Upper lobe of right lung (tissue), 1 donor: Measurements from ENCODE around the gene SMIM38. TPM values are rescaled to one million over a fixed set of nuclear protein-coding genes. Genes with fewer than 3 reads are reported as not detected.

ENCODE experiments used
- ATAC-seq: fragments of 200-7000 bp; cut with Tn5 transposase; one replicate; pipeline ENCODE4 v1.9.1; 2020; ENCODE audit warnings: mild to moderate bottlenecking, moderate library complexity
- DNase-seq: peaks from one replicate; pipeline ENCODE4 v3.0.0-alpha.2; 2020
- H3K27ac ChIP-seq: fragments of 200-600 bp; one replicate; pipeline ENCODE4 v1.8.0; 2022
- H3K27me3 ChIP-seq: fragments of 200-600 bp; one replicate; pipeline ENCODE4 v1.8.0; 2022; ENCODE audit warnings: mild to moderate bottlenecking
- H3K36me3 ChIP-seq: fragments of 200-600 bp; one replicate; pipeline ENCODE4 v1.8.0; 2022
- H3K4me1 ChIP-seq: fragments of 200-600 bp; one replicate; pipeline ENCODE4 v1.8.0; 2022
- H3K4me3 ChIP-seq: fragments of 200-600 bp; one replicate; pipeline ENCODE4 v1.8.0; 2022; ENCODE audit warnings: mild to moderate bottlenecking
- H3K9me3 ChIP-seq: fragments of 200-600 bp; one replicate; pipeline ENCODE4 v1.8.0; 2022
- intact Hi-C: fragments of 100-400 bp; cut with DNase I; formaldehyde crosslinking; loops from one replicate; pipeline ENCODE4 v1.11.0; 2022
- total RNA-seq: library from RNA; stranded (reverse); fragmentation: NEBNext Ultra II Directional; extraction: Animal tissue kit (Norgen Biotek cat#: 25700); gene quantifications from one replicate; pipeline ENCODE4 v1.2.1, GENCODE V29; 2021
- TF ChIP-seq, protein P1 (sequence below): fragments of 200-600 bp; IDR thresholded peaks from one replicate; pipeline ENCODE4 v1.8.0; 2022; ENCODE audit warnings: antibody characterized with exemption
- donor health status: DM: no; HTN: yes; CAD: no; lungs with severe emphysema.

The SMIM38 gene
- total RNA-seq, 1 donor from 2014 or later = not detected

DNA sequence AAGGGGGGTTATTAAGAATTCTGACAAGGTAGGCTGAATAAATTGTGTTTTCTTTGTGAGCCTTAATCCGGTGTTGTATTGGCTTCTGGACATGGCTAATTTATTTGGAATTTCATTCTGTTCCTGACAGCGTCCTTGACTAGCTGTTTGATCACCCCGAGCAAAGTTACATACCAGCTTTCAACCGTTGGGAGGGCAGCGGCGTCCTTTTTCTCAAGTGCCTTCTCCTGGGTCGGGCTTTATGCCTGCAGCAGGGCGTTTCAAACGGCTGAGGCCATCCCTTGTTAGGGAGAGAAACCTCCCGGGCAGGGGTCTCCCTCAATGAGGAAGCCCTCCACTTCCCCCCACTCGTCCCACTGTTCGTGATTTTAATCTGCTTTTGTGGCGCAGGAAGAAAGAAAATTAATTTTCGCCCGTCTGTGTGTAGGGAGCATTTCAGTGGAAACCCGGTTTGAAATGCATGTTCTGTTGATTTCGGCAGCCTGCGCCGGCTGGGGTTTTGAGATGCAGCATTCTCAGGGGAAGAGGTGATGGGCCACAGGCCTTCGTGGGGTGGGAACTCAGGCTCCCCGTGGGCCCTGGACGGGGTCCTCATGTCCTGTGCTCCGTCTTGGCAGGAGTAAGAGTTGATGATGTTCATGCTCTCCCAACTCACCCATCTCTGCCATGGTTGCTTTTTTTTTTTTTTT is 2.9 kb upstream of the SMIM38 start:
- H3K36me3 ChIP-seq = no peaks in the 10 kb centered on the region
- no peaks in the 10 kb centered on the region for H3K9me3 ChIP-seq
- no peak for ATAC-seq
- intact Hi-C loops = no loop called here
- H3K4me3 ChIP-seq = no peak overlapping the region
- peaks cover 12% of the 10 kb centered on the region for H3K4me1 ChIP-seq
- no peaks in the 10 kb centered on the region for H3K27me3 ChIP-seq
- peak; percentile 62 for DNase-seq
- TF ChIP-seq, protein P1, sequence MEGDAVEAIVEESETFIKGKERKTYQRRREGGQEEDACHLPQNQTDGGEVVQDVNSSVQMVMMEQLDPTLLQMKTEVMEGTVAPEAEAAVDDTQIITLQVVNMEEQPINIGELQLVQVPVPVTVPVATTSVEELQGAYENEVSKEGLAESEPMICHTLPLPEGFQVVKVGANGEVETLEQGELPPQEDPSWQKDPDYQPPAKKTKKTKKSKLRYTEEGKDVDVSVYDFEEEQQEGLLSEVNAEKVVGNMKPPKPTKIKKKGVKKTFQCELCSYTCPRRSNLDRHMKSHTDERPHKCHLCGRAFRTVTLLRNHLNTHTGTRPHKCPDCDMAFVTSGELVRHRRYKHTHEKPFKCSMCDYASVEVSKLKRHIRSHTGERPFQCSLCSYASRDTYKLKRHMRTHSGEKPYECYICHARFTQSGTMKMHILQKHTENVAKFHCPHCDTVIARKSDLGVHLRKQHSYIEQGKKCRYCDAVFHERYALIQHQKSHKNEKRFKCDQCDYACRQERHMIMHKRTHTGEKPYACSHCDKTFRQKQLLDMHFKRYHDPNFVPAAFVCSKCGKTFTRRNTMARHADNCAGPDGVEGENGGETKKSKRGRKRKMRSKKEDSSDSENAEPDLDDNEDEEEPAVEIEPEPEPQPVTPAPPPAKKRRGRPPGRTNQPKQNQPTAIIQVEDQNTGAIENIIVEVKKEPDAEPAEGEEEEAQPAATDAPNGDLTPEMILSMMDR = no peak
- H3K27ac ChIP-seq = no peak overlapping the region

DNA sequence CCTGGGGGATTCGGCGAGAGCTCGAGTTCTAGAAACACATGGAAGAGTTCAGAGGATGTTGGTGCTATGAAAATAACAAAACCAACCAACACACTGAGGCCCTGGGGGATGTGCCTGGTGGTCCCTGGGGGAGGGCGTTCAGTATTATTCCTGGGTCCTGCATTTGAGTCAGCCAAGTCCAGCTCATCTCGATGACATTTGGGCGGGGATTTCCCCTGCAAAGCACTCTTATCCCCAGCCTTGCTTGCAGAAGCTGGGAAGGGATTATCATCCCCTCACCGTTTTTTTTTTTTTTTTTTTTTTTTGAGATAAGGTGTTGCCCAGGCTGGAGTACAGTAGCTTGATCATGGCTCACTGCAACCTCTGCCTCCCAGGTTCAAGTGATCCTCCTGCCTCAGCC is 2.1 kb upstream of the SMIM38 start:
- TF ChIP-seq, protein P1 = no peak
- H3K27ac ChIP-seq = no peak overlapping the region
- no peaks in the 10 kb centered on the region for H3K27me3 ChIP-seq
- H3K4me1 ChIP-seq = peaks cover 12% of the 10 kb centered on the region
- ATAC-seq = no peak
- no peak for DNase-seq
- H3K9me3 ChIP-seq = no peaks in the 10 kb centered on the region
- intact Hi-C loops = no loop called here
- H3K36me3 ChIP-seq = no peaks in the 10 kb centered on the region
- no peak overlapping the region for H3K4me3 ChIP-seq

DNA sequence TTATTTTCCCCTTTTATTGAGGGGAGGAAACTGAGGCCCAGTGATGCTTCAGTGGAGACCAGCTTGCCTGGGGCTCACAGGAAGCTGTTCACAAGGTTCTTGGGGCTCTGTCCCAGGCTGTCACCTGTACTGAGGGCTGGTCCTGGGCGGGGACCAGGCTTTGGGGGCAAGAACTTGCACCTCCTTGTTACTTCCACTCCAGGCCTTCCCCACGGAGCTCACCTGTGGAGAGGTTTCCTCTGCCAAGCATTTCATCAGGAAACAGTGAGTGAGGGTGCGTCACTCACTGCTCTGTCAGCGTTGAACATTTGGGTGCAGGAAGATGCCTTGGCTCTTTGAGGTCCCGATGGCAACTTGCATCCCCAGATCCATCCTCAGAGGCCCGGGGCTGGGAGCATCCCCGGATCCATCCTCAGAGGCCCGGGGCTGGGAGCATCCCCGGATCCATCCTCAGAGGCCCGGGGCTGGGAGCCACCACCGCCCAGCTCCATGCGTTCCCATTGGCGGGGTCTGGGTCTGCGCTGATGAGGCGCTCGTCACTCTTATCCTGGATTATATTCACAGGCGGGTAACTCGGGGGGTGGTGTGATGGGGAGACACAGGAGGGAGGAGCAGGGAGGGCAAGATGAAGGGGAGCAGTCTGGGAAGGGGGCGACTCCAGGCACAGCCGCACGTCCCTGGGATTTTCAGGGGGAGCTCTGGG is 1.4 kb upstream of the SMIM38 start:
- H3K27ac ChIP-seq = no peak overlapping the region
- DNase-seq (peak; percentile 33), ATAC-seq (no peak)

DNA sequence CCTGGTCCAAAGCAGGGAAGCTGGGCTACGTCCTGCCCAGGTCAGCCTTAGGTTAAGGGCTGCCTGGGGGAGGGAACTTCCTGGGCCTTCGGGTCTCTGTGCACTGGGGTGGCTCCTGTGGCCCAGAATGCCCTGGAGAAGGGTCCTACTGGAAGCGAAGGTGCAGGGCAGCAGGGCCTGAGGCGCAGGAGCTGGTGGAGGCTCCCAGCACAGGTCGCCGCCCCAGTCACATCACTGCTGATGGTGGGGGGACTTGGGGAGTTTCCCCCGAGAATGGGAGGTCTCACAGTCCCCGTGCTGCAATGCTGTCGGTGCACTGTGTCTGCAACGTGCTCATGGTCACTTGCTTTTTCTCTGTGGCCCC is 815 bp upstream of the SMIM38 start:
- Histone ChIP-seq H3K36me3 (no peaks in the 10 kb centered on the region), H3K4me1 (peaks cover 12% of the 10 kb centered on the region), H3K4me3 (no peak overlapping the region), H3K27me3 (no peaks in the 10 kb centered on the region), H3K9me3 (no peaks in the 10 kb centered on the region), H3K27ac (no peak overlapping the region)
- intact Hi-C loops = no loop called here
- ATAC-seq (no peak), DNase-seq (no peak)
- TF ChIP-seq, protein P1 = no peak

More for the DNA sequence above, 1.4 kb upstream of the SMIM38 start:
- intact Hi-C loops = no loop called here
- Histone ChIP-seq H3K36me3 (no peaks in the 10 kb centered on the region), H3K27me3 (no peaks in the 10 kb centered on the region), H3K9me3 (no peaks in the 10 kb centered on the region), H3K4me3 (no peak overlapping the region), H3K4me1 (peaks cover 12% of the 10 kb centered on the region)
- TF ChIP-seq, protein P1 = no peak

DNA sequence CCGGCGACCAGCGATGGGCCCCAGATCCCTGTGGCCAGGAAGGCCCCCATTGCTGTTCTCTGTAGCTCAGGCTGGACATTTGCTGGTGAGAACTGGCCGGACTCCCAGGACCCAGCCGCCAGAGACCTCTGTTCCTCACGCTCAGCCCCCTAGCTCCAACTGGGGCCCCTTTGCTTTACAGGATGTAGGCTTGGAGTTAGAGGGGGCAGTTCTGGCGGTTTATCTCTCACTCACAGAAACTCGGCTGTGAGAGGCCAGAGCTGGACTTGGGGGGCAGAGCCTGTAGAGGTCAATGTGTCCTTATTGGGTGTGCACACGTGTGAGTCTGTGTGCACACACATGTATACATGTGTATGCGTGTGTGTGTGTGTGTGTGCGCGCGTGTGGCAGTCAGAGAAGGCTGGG is 502 bp downstream of the SMIM38 start:
- H3K36me3 ChIP-seq = no peaks in the 10 kb centered on the region
- TF ChIP-seq, protein P1 = no peak
- no peak for DNase-seq
- H3K9me3 ChIP-seq = no peaks in the 10 kb centered on the region
- H3K4me3 ChIP-seq = no peak overlapping the region
- H3K27me3 ChIP-seq = no peaks in the 10 kb centered on the region
- intact Hi-C loops = no loop called here
- H3K27ac ChIP-seq = no peak overlapping the region
- no peak for ATAC-seq
- H3K4me1 ChIP-seq = peaks cover 12% of the 10 kb centered on the region
